GM06990 (cell line): Measurements from ENCODE around the gene SELENOO.

Experiments used
- DNase-seq: peaks from one replicate; pipeline ENCODE4 v3.0.0-alpha.2; 2011; ENCODE audit not compliant: insufficient read length; ENCODE audit errors: extremely low read depth
- H3K27me3 ChIP-seq: replicated peaks from 2 replicates; pipeline ENCODE4 v1.6.0; 2011; ENCODE audit warnings: low read length; ENCODE audit not compliant: control insufficient read depth, insufficient read depth
- H3K36me3 ChIP-seq: 2 replicates; pipeline ENCODE4 v1.5.1; 2011; ENCODE audit warnings: low read length; ENCODE audit not compliant: control insufficient read depth, insufficient read depth
- H3K4me3 ChIP-seq: replicated peaks from 2 replicates; pipeline ENCODE4 v1.5.1; 2011; ENCODE audit warnings: low read depth, mild to moderate bottlenecking, control low read depth, low read length
- CTCF ChIP-seq: IDR thresholded peaks from 2 replicates; pipeline ENCODE4 v1.5.1; 2011; ENCODE audit warnings: low read length, control low read depth, mild to moderate bottlenecking, inconsistent platforms; ENCODE audit not compliant: insufficient read depth, poor library complexity, severe bottlenecking

SELENOO gene

GRCh38 chr22:50251477-50252081 is 50.8 kb downstream of the SELENOO start:
- Histone ChIP-seq H3K36me3 (peaks cover 13% of the 10 kb centered on the region), H3K27me3 (no peaks in the 10 kb centered on the region), H3K4me3 (peak overlapping the region; percentile 89)
- DNase-seq: no peak
- no peak for TF ChIP-seq CTCF

GRCh38 chr22:50252082-50253045 is 51.6 kb downstream of the SELENOO start:
- no peaks in the 10 kb centered on the region for H3K27me3 ChIP-seq
- peaks cover 7% of the 10 kb centered on the region for H3K36me3 ChIP-seq
- DNase-seq: peak; percentile 61
- no peak overlapping the region for H3K4me3 ChIP-seq
- peak; percentile 77 for TF ChIP-seq CTCF

- no peak overlapping the region for H3K4me3 ChIP-seq
- H3K27me3 ChIP-seq: no peaks in the 10 kb centered on the region
- no peak for TF ChIP-seq CTCF
- H3K36me3 ChIP-seq: peaks cover 4% of the 10 kb centered on the region
- peak; percentile 1 for DNase-seq
Measured at GRCh38 chr22:50253046-50253915, 52.5 kb downstream of the SELENOO start.

- no peak for TF ChIP-seq CTCF
- peaks cover 4% of the 10 kb centered on the region for H3K36me3 ChIP-seq
Measured at GRCh38 chr22:50253941-50254340, 53.1 kb downstream of the SELENOO start.

GRCh38 chr22:50255099-50255498 is 54.3 kb downstream of the SELENOO start:
- no peak for DNase-seq
- TF ChIP-seq CTCF: no peak
- Histone ChIP-seq H3K4me3 (no peak overlapping the region), H3K36me3 (peaks cover 2% of the 10 kb centered on the region; the same call in 1 of the 2 replicates), H3K27me3 (no peaks in the 10 kb centered on the region)

More at GRCh38 chr22:50253941-50254340, 53.1 kb downstream of the SELENOO start:
- no peak overlapping the region for H3K4me3 ChIP-seq
- no peaks in the 10 kb centered on the region for H3K27me3 ChIP-seq
- DNase-seq: peak; percentile 9
